ENCODE measurements around the gene LHX5.

- TF ChIP-seq CTCF (IDR thresholded peaks at IDR 0.05; ENCODE audit: insufficient read depth, low read length, poor library complexity, severe bottlenecking) (no peak), EZH2phosphoT487 (conservative IDR thresholded peaks at IDR 0.05; ENCODE audit: low read length) (no peak)
Observed at GRCh38 chr12:113435367-113435766, 36.3 kb downstream of the LHX5 start.

All from SU-DHL-6 (cell line).